ENCODE results near the gene SEMA6C.

Gene SEMA6C

GRCh38 chr1:151164732-151165280, 18.4 kb upstream of the SEMA6C start:
- DNase-seq (ENCODE audit: extremely low read depth in 1 of 2, low read depth in 1 of 2) = no peak

GRCh38 chr1:151159373-151159772, 12.9 kb upstream of the SEMA6C start:
- DNase-seq (ENCODE audit: extremely low read depth in 1 of 2, low read depth in 1 of 2) = no peak

DNA sequence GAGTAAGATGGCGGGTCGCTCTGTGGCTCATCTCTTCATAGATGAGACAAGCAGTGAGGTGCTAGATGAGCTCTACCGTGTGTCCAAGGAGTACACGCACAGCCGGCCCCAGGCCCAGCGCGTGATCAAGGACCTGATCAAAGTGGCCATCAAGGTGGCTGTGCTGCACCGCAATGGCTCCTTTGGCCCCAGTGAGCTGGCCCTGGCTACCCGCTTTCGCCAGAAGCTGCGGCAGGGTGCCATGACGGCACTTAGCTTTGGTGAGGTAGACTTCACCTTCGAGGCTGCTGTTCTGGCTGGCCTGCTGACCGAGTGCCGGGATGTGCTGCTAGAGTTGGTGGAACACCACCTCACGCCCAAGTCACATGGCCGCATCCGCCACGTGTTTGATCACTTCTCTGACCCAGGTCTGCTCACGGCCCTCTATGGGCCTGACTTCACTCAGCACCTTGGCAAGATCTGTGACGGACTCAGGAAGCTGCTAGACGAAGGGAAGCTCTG, 12.4 kb upstream of the SEMA6C start:
- no peak for DNase-seq (ENCODE audit: extremely low read depth in 1 of 2, low read depth in 1 of 2)

DNA sequence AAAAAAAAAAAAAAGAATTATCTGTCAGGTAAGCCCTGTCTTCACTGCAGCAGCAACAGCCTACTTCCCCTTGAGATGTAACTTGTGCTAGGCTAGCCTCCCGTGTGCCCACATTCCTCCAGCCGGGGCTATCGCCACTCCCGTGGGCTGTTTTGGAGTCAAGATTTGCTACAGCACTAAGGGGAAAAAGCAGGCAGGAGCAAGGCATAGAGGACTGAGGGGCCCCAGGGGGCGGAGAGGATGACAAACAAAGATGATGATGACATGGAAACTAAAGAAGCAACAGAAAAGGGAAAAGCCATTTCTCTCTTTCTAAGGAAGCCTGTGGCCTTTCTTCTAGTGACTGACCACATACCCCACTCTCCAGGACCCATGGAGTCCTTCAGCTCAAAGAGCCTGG, 11.9 kb upstream of the SEMA6C start:
- DNase-seq (ENCODE audit: extremely low read depth in 1 of 2, low read depth in 1 of 2) = no peak

- peak in 1 of 2 donors; percentile 33 for DNase-seq (ENCODE audit: extremely low read depth in 1 of 2, low read depth in 1 of 2)
Observed at GRCh38 chr1:151157067-151157531, 10.7 kb upstream of the SEMA6C start.

DNA sequence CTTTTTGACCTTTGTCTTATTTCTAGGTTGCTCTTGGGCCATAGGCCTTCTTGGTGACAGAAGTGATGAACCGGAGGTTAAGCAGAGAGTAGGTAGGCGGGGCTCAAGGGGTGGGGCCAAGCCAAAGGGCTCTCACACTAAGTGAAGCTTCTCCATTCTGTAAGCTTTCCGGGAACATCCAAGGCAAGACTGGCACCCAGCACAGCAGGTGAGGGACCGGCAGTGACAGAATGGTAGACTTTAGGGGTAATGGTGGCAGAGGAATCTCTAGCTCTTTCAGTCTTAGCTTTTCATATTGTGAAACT, 10.0 kb upstream of the SEMA6C start, which contains the start of gene TNFAIP8L2:
TNFAIP8L2 (plus strand) TSS at position 135 of the 305 bp plus-strand sequence. CDS start 2,049 bp downstream, outside the sequence.
- peak; percentile 35 to 58 for DNase-seq (ENCODE audit: extremely low read depth in 1 of 2, low read depth in 1 of 2)

- no peak for DNase-seq (ENCODE audit: extremely low read depth in 1 of 2, low read depth in 1 of 2)
Observed at GRCh38 chr1:151147665-151148064, 1.2 kb upstream of the SEMA6C start.

DNA sequence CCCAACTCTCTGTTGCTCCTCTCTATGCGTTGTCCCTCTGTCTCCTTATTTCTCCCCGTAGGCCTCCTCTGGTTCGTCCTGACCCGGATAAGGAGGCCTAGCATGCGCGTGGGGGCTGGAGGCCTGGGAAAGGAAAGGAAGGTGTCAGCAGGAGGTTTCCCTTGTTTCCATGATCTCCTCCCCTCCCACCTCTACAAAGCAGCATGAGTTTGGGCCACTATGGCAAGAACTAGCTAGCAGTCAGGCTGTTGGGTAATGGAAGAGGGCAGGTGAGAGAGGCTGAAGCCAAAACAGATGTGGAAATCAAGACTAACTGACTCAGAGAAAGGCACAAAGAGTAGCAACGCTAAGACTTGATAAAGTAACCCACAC, 687 bp upstream of the SEMA6C start:
- DNase-seq (ENCODE audit: extremely low read depth in 1 of 2, low read depth in 1 of 2) = no peak

- DNase-seq (ENCODE audit: extremely low read depth in 1 of 2, low read depth in 1 of 2) = no peak
Observed at GRCh38 chr1:151146072-151146411, 389 bp downstream of the SEMA6C start.

- DNase-seq (ENCODE audit: extremely low read depth in 1 of 2, low read depth in 1 of 2) = no peak
Observed at GRCh38 chr1:151145304-151146071, 943 bp downstream of the SEMA6C start.

- no peak for DNase-seq (ENCODE audit: extremely low read depth in 1 of 2, low read depth in 1 of 2)
Observed at GRCh38 chr1:151144474-151145303, 1.7 kb downstream of the SEMA6C start.

DNA sequence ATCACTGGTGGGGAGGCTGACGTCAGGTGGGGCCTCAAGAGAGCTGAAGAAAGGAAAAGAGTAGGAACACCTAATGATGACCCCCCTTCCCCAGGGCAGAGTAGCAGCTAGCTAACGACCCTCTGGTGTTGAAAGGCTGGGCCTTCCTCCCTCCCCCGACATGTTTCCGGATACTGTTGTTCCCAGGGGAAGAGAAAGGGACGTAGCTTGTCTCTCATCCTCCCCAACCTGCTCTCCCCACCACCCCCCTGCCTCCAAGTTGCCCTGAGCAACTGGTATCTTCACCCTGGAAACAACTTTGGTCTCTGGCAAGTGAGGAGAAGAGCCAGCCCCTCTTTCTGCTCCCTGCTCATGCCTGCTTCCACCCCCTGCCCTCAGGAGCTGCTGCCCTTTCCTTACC, 2.4 kb downstream of the SEMA6C start:
- no peak for DNase-seq (ENCODE audit: extremely low read depth in 1 of 2, low read depth in 1 of 2)

DNA sequence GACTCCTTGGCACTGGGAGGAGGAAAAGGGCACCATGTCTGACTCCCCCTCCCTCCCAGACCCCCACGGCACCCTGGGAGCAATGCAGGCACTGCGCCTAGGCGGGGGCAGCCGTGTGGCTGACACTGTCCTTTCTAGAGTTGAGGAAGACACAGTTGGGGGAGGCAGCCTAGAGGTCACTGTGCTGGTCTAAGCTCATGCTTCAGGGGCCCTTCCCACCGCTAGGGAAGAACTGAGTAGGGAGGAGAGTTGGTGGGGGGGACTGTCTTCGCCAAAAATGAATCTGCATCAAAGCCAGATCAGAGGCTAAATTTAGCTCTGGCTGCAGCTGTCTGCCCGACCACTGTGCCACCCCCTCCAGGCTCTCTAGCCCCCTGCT, 3.4 kb downstream of the SEMA6C start:
- DNase-seq (ENCODE audit: extremely low read depth in 1 of 2, low read depth in 1 of 2) = no peak

- no peak for DNase-seq (ENCODE audit: extremely low read depth in 1 of 2, low read depth in 1 of 2)
Observed at GRCh38 chr1:151142411-151143056, 3.9 kb downstream of the SEMA6C start.

DNA sequence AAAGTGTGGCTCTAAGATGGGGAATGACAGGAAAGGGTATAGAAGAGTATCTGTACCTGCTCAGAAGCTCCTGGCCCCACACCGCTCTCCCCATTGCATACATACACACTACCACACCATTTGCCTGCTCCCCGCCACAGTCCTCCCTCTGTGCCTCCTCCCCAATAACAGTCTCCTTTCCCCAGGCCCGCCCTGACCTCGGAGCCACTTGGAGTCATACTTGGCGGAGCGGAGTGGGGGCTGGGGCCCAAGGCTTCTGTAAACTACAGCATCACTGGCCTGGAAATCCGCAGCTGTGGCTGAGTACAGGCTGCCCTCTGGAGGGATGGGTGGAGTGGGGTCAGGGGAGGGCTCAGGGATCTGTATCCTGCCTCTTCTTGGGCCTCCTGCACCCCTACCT, 8.6 kb downstream of the SEMA6C start:
- DNase-seq (ENCODE audit: extremely low read depth in 1 of 2, low read depth in 1 of 2) = no peak

DNA sequence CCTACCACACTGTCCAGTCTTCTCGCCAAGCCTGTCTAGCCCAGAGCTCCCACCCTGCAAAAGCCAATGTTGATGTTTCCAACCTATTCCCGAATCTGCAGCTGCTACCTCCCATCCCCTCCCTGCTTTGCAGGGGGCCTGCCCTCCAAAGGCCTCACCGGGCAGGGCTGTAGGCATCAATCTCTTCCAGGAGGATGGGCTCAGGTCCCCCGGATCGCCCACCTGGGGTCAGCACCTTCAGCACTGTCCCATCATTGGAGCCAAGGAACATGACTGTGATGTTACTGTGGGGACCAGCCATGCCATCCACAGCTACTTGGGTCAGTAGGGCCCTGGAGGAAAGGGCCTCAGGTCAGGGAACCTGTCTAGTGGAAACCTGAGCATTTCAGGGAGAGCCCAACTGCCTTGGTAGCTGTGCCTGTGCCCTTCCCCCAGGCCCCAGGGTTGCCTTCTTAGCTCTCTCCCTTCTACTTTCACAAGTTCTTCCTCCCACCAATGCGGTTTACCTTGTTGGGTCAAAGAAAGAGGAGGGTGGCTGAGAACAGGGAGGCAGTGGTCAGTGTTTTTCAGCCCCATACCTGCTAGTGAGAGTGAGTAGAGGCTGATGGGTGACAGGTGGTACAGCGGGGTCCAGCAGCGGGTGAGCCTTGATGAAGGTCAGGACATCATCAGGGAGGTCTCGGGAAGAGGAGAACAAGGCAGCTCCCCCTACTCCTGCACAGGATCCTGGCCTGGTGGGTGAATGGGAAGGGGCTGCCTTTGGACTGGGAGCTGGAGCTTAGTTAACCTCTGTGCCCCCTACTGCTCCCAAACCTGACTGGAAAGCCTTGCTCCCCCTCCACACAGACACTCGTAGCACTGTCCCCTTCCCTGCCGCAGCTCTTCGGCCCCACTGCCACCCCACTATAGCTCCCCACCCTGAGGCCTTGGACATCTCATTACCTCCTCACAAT, 10.7 kb downstream of the SEMA6C start:
- DNase-seq (ENCODE audit: extremely low read depth in 1 of 2, low read depth in 1 of 2) = no peak

GRCh38 chr1:151134991-151135390, 11.4 kb downstream of the SEMA6C start:
- DNase-seq (ENCODE audit: extremely low read depth in 1 of 2, low read depth in 1 of 2) = no peak

GRCh38 chr1:151134396-151134795, 12.0 kb downstream of the SEMA6C start:
- no peak for DNase-seq (ENCODE audit: extremely low read depth in 1 of 2, low read depth in 1 of 2)

GRCh38 chr1:151133018-151133806, 13.2 kb downstream of the SEMA6C start:
- DNase-seq (ENCODE audit: extremely low read depth in 1 of 2, low read depth in 1 of 2) = no peak

Measured in activated CD8-positive, alpha-beta memory T cell treated with anti-CD3 and anti-CD28 coated beads for 1 hour (primary cell).